A673 (cell line): ENCODE measurements around the gene ESR2. TPM values are rescaled to one million over a fixed set of nuclear protein-coding genes. Genes with fewer than 3 reads are reported as not detected.

Source experiments
- BruUV-seq: library from RNA; stranded (reverse); fragments of 400-500 nt; replicated peaks from 2 replicates; lab custom pipeline; 2021; lab: Mats Ljungman, UMichigan
- CTCF ChIA-PET: fragments of 300-600 bp; sonication (Branson Sonifier 250); formaldehyde crosslinking; loops from one replicate; lab custom pipeline; 2022; ENCODE audit warnings: antibody characterized with exemption; lab: Charles Lee
- POLR2A ChIA-PET: fragments of 300-600 bp; sonication (Branson Sonifier 250); formaldehyde crosslinking; loops from one replicate; lab custom pipeline; 2022; ENCODE audit warnings: antibody characterized with exemption; ENCODE audit not compliant: low non-redundant PET; lab: Charles Lee
- DNase-seq: peaks from one replicate; pipeline ENCODE4 v3.0.0-alpha.2; 2015; ENCODE audit warnings: low spot score
- H3K27ac ChIP-seq: fragments of 200-600 bp; sonication (generic); 2 replicates; pipeline ENCODE4 v1.5.1; 2016; ENCODE audit warnings: mixed run types, low read depth, mild to moderate bottlenecking, mixed read lengths, antibody characterized with exemption, low read length; ENCODE audit not compliant: poor library complexity, severe bottlenecking
- H3K27me3 ChIP-seq: fragments of 200-600 bp; sonication (generic); replicated peaks from 2 replicates; pipeline ENCODE4 v1.6.1; 2017; ENCODE audit warnings: mixed run types, low read depth, mild to moderate bottlenecking, mixed read lengths, antibody characterized with exemption, low read length; ENCODE audit not compliant: insufficient read depth, poor library complexity
- H3K36me3 ChIP-seq: fragments of 200-600 bp; sonication (generic); 2 replicates; pipeline ENCODE4 v1.6.1; 2016; ENCODE audit warnings: mixed run types, mild to moderate bottlenecking, mixed read lengths, antibody characterized with exemption, low read length; ENCODE audit not compliant: insufficient read depth, poor library complexity, severe bottlenecking
- H3K4me1 ChIP-seq: fragments of 200-600 bp; sonication (generic); 2 replicates; pipeline ENCODE4 v1.6.1; 2017; ENCODE audit warnings: mixed run types, mild to moderate bottlenecking, mixed read lengths, antibody characterized with exemption, low read length; ENCODE audit not compliant: insufficient read depth, poor library complexity, severe bottlenecking
- H3K4me3 ChIP-seq: fragments of 200-600 bp; sonication (generic); 2 replicates; pipeline ENCODE4 v1.5.1; 2016; ENCODE audit warnings: low read depth, mixed run types, mild to moderate bottlenecking, mixed read lengths, low read length; ENCODE audit not compliant: poor library complexity, severe bottlenecking
- H3K9me3 ChIP-seq: fragments of 200-600 bp; sonication (generic); 2 replicates; pipeline ENCODE4 v1.6.1; 2016; ENCODE audit warnings: mixed run types, low read depth, mild to moderate bottlenecking, mixed read lengths, antibody characterized with exemption, low read length; ENCODE audit not compliant: poor library complexity, severe bottlenecking
- CTCF ChIP-seq: fragments of 300-800, 200-600 bp; sonication (generic); conservative IDR thresholded peaks from 2 replicates; pipeline ENCODE4 v1.5.1; 2017; ENCODE audit warnings: low read depth, mild to moderate bottlenecking, antibody characterized with exemption, low read length, moderate library complexity, mixed read lengths
- EZH2 ChIP-seq: fragments of 200-600 bp; sonication (generic); IDR thresholded peaks from 2 replicates; pipeline ENCODE4 v1.6.1; 2017; ENCODE audit warnings: borderline replicate concordance, low read depth, mild to moderate bottlenecking, mixed read lengths, antibody characterized with exemption, low read length; ENCODE audit not compliant: poor library complexity, severe bottlenecking
- intact Hi-C: fragments of 100-400 bp; cut with micrococcal nuclease; formaldehyde crosslinking; loops from one replicate; pipeline ENCODE4 v1.10.0; 2022; ENCODE audit not compliant: unreplicated experiment
- total RNA-seq: library from RNA; stranded (reverse); gene quantifications from 2 replicates; pipeline ENCODE4 v1.2.3, GENCODE V29; 2021

Gene ESR2
- total RNA-seq, 1 experiment from 2014 or later, result 0.71 TPM

- H3K27me3 ChIP-seq, result no peaks in the 10 kb centered on the region
- no peak overlapping the region for H3K27ac ChIP-seq
- intact Hi-C loops, result no loop called here
- ChIA-PET POLR2A (no interaction called here), CTCF (no interaction called here)
- H3K4me3 ChIP-seq, result no peak overlapping the region
- BruUV-seq, result no TSS peak
- no peaks in the 10 kb centered on the region for H3K4me1 ChIP-seq
- TF ChIP-seq EZH2, result no peak
- no peaks in the 10 kb centered on the region for H3K9me3 ChIP-seq
- no peak for DNase-seq
- H3K36me3 ChIP-seq, result no peaks in the 10 kb centered on the region
These were observed 44.8 kb downstream of the ESR2 start for GRCh38 chr14:64249363-64249762.

DNA sequence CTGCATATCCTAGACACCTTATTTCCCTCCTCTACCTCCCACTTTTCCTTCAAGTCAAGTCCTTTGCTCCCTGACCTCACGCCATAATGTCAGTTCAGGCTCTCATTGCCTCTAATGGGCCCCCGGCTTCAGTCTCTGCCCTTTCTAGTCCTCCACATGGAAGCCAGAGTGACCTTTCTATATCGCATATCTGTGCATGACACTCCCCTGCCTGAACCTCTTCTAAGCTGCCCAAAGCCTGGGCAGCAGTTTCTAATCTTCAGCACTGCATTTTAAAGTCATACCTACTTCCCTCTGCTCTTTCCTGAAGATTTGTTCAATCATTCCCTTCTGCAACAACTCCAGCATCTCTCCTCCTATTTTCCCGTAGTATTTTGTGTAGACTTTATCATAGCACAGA lies 45.5 kb downstream of the ESR2 start:
- Histone ChIP-seq H3K27me3 (no peaks in the 10 kb centered on the region), H3K36me3 (no peaks in the 10 kb centered on the region), H3K4me3 (no peak overlapping the region), H3K27ac (no peak overlapping the region), H3K4me1 (no peaks in the 10 kb centered on the region), H3K9me3 (no peaks in the 10 kb centered on the region)
- BruUV-seq, result no TSS peak
- ChIA-PET CTCF (no interaction called here), POLR2A (no interaction called here)
- TF ChIP-seq CTCF (no peak), EZH2 (no peak)
- intact Hi-C loops, result no loop called here
- DNase-seq, result no peak

DNA sequence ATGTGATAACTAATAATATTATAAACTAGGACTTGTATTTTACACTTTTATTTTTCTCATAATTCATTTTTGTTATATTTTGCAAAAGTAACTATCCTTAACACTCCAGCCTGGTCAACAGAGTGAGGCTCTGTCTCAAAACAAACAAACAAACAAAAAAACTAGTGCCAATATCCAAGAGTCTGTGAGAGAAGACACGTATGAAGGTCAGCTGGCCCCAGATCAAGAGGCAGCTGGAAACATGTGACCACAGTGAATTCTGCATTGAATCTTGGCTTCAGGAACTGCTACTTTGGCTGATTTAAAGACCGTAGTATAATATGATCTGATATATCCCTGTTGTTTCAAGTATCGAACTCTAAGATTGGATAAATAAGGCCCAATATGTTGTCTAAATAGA lies 47.0 kb downstream of the ESR2 start:
- H3K36me3 ChIP-seq, result no peaks in the 10 kb centered on the region
- ChIA-PET CTCF (no interaction called here), POLR2A (no interaction called here)
- H3K27ac ChIP-seq, result no peak overlapping the region
- H3K4me3 ChIP-seq, result no peak overlapping the region
- TF ChIP-seq CTCF, result no peak
- no peak for TF ChIP-seq EZH2
- no peaks in the 10 kb centered on the region for H3K27me3 ChIP-seq
- no peaks in the 10 kb centered on the region for H3K9me3 ChIP-seq
- no peaks in the 10 kb centered on the region for H3K4me1 ChIP-seq
- no TSS peak for BruUV-seq
- DNase-seq, result no peak
- intact Hi-C loops, result no loop called here

GRCh38 chr14:64246688-64247087 lies 47.5 kb downstream of the ESR2 start:
- no peak overlapping the region for H3K27ac ChIP-seq
- POLR2A ChIA-PET, result no interaction called here
- CTCF ChIA-PET, result no interaction called here
- intact Hi-C loops, result no loop called here
- no TSS peak for BruUV-seq
- no peaks in the 10 kb centered on the region for H3K36me3 ChIP-seq
- no peaks in the 10 kb centered on the region for H3K27me3 ChIP-seq
- no peak overlapping the region for H3K4me3 ChIP-seq
- no peak for DNase-seq
- TF ChIP-seq EZH2 (no peak), CTCF (no peak)
- no peaks in the 10 kb centered on the region for H3K9me3 ChIP-seq
- no peaks in the 10 kb centered on the region for H3K4me1 ChIP-seq
